B cell (primary cell): Measurements from ENCODE around the gene ZNF277. TPM values are rescaled to one million over a fixed set of nuclear protein-coding genes. Genes with fewer than 3 reads are reported as not detected.

Source experiments
- ATAC-seq: fragments of 200-7000 bp; cut with Tn5 transposase; one replicate; pipeline ENCODE4 v1.10.0; 2021; ENCODE audit warnings: low read depth, mild to moderate bottlenecking, moderate number of reproducible peaks, moderate library complexity
- CTCF ChIA-PET: fragments of 350-600 bp; sonication (Branson Sonifier 250); formaldehyde crosslinking; loops from one replicate; lab custom pipeline; 2021; ENCODE audit warnings: antibody characterized with exemption, inconsistent platforms; lab: Charles Lee
- POLR2A ChIA-PET: fragments of 350-600 bp; sonication (Branson Sonifier 250); formaldehyde crosslinking; loops from one replicate; lab custom pipeline; 2021; ENCODE audit warnings: antibody characterized with exemption; lab: Charles Lee
- DNase-seq: peaks from one replicate; pipeline ENCODE4 v3.0.0; 2013
- H2AFZ ChIP-seq: 2 replicates; pipeline ENCODE4 v1.6.1; 2012; ENCODE audit warnings: mild to moderate bottlenecking, low read depth, low read length; ENCODE audit not compliant: insufficient read depth, poor library complexity, severe bottlenecking
- H3K27ac ChIP-seq, 2 donors: 1 replicate in 1 of 2; 2 replicates in 1 of 2; pipeline ENCODE4 v1.5.1; 2012 to 2013; ENCODE audit warnings: low read length in 2 of 2, mild to moderate bottlenecking in 2 of 2, moderate library complexity in 1 of 2
- H3K27me3 ChIP-seq, 4 experiments: fragments of 200-600 bp in 1 of 4; sonication (generic) in 1 of 4; replicated peaks in 1 of 4; 1 replicate in 2 of 4; 2 replicates in 2 of 4; pipeline versions ENCODE4 v1.6.1 to v1.7.0; 2013 to 2016; ENCODE audit warnings: low read length in 3 of 4, mild to moderate bottlenecking in 2 of 4, mixed read lengths in 1 of 4, moderate library complexity in 1 of 4; ENCODE audit not compliant: insufficient read depth in 4 of 4, control insufficient read depth in 3 of 4; ENCODE audit errors: control extremely low read depth in 1 of 4
- H3K36me3 ChIP-seq, 2 experiments: replicated peaks in 1 of 2; 1 replicate in 1 of 2; 2 replicates in 1 of 2; pipeline versions ENCODE4 v1.6.1 to v1.7.1; 2013; ENCODE audit warnings: low read length in 1 of 2; ENCODE audit not compliant: insufficient read depth in 2 of 2, control insufficient read depth in 1 of 2; ENCODE audit errors: control extremely low read depth in 1 of 2, extremely low read depth in 1 of 2
- H3K4me1 ChIP-seq, 2 donors: fragments of 200-600 bp in 1 of 2; sonication (generic) in 1 of 2; 1 replicate in 1 of 2; 2 replicates in 1 of 2; pipeline versions ENCODE4 v1.5.1 to v1.6.1; 2013 to 2017; ENCODE audit warnings: low read length in 2 of 2; ENCODE audit not compliant: control insufficient read depth in 2 of 2, insufficient read depth in 2 of 2
- H3K4me2 ChIP-seq: replicated peaks from 2 replicates; pipeline ENCODE3; 2012; ENCODE audit warnings: mild to moderate bottlenecking, low read depth, low read length; ENCODE audit not compliant: poor library complexity, severe bottlenecking
- H3K4me3 ChIP-seq, 5 experiments: fragments of 200-600 bp in 1 of 5; sonication (generic) in 1 of 5; 1 replicate in 3 of 5; 2 replicates in 2 of 5; pipeline versions ENCODE4 v1.5.1 to v1.7.0; 2011 to 2016; ENCODE audit warnings: low read length in 4 of 5, mild to moderate bottlenecking in 4 of 5, low read depth in 2 of 5, control low read depth in 1 of 5, moderate library complexity in 1 of 5; ENCODE audit not compliant: insufficient read depth in 1 of 5; ENCODE audit errors: control extremely low read depth in 1 of 5, extremely low read depth in 1 of 5
- H3K79me2 ChIP-seq: fragments of 200-600 bp; sonication (generic); one replicate; pipeline ENCODE4 v1.6.0; 2016; ENCODE audit warnings: low read length; ENCODE audit not compliant: control insufficient read depth, insufficient read depth
- H3K9ac ChIP-seq: fragments of 200-600 bp; sonication (generic); 2 replicates; pipeline ENCODE4 v1.6.1; 2017; ENCODE audit warnings: mild to moderate bottlenecking, low read length, moderate library complexity
- H3K9me3 ChIP-seq, 3 donors: one replicate each; pipeline versions ENCODE4 v1.6.1 to v1.7.1; 2013; ENCODE audit warnings: low read length in 2 of 3; ENCODE audit not compliant: control insufficient read depth in 2 of 3, insufficient read depth in 1 of 3; ENCODE audit errors: control extremely low read depth in 1 of 3
- H4K20me1 ChIP-seq: 2 replicates; pipeline ENCODE4 v1.6.0; 2012; ENCODE audit warnings: mild to moderate bottlenecking, low read length; ENCODE audit not compliant: insufficient read depth, control insufficient read depth, poor library complexity, severe bottlenecking
- H3K27ac Mint-ChIP-seq: one replicate; pipeline ENCODE4 v1.8.0; 2021; ENCODE audit warnings: mixed read lengths
- H3K27me3 Mint-ChIP-seq: one replicate; pipeline ENCODE4 v1.8.0; 2021; ENCODE audit warnings: mixed read lengths
- H3K4me1 Mint-ChIP-seq: one replicate; pipeline ENCODE4 v1.8.0; 2021; ENCODE audit warnings: mixed read lengths
- H3K4me3 Mint-ChIP-seq: one replicate; pipeline ENCODE4 v1.8.0; 2021; ENCODE audit warnings: mixed read lengths
- H3K9me3 Mint-ChIP-seq: one replicate; pipeline ENCODE4 v1.8.0; 2022; ENCODE audit warnings: mixed read lengths; ENCODE audit not compliant: insufficient read depth
- CTCF ChIP-seq: fragments of 200-600 bp; IDR thresholded peaks from one replicate; pipeline ENCODE4 v1.8.0; 2022; ENCODE audit warnings: antibody characterized with exemption, mild to moderate bottlenecking
- EZH2 ChIP-seq: IDR thresholded peaks from 2 replicates; pipeline ENCODE4 v1.6.1; 2012; ENCODE audit warnings: borderline replicate concordance, low read depth, mild to moderate bottlenecking, moderate library complexity, low read length; ENCODE audit not compliant: insufficient read depth, poor library complexity, severe bottlenecking
- WGBS: methylation state at CpG from one replicate; pipeline ENCODE4 v1.1.5; 2013; ENCODE audit warnings: missing lambda C conversion rate; ENCODE audit not compliant: insufficient coverage; 5-methylcytosine and 5-hydroxymethylcytosine counted together
- intact Hi-C: fragments of 100-400 bp; cut with micrococcal nuclease; formaldehyde crosslinking; loops from one replicate; pipeline ENCODE4 v1.10.0; 2022
- polyA plus RNA-seq: library from polyadenylated mRNA; depleted of rRNA; stranded (reverse); fragments of >200 nt; gene quantifications from 2 replicates; pipeline ENCODE4 v1.2.3, GENCODE V29; 2012
- total RNA-seq, 2 donors: library from RNA; stranded (reverse); fragments of 120-200 nt in 1 of 2; gene quantifications; 1 replicate in 1 of 2; 2 replicates in 1 of 2; pipeline versions ENCODE4 v1.2.3 to v1.2.4, GENCODE V29; 2013 to 2022

The ZNF277 gene
- total and polyA plus RNA-seq, 2 donors (not counting 1 experiment from before 2014, with no cell fraction given), result 9.5 to 18.6 TPM

- H3K9me3 Mint-ChIP-seq, result no peaks in the 10 kb centered on the region
- Histone ChIP-seq H3K4me1 (no peaks in the 10 kb centered on the region), H3K27me3 (no peaks in the 10 kb centered on the region), H3K4me3 (no peak overlapping the region), H3K79me2 (no peaks in the 10 kb centered on the region), H3K4me2 (no peak overlapping the region), H3K9me3 (no peaks in the 10 kb centered on the region), H2AFZ (no peak overlapping the region), H4K20me1 (no peaks in the 10 kb centered on the region), H3K9ac (no peak overlapping the region), H3K36me3 (peaks cover 0 to 6% of the 10 kb centered on the region in 2 experiments), H3K27ac (no peak overlapping the region)
- H3K27ac Mint-ChIP-seq, result no peak overlapping the region
- ChIA-PET CTCF (no interaction called here), POLR2A (no interaction called here)
- no CpG with 5 or more reads among the region's 1 CpG for WGBS
- H3K4me1 Mint-ChIP-seq, result no peaks in the 10 kb centered on the region
- H3K4me3 Mint-ChIP-seq, result no peak overlapping the region
- no peak for DNase-seq
- ATAC-seq, result no peak
- no peak for TF ChIP-seq EZH2
- TF ChIP-seq CTCF, result no peak
- no peaks in the 10 kb centered on the region for H3K27me3 Mint-ChIP-seq
- intact Hi-C loops, result no loop called here
Observed at GRCh38 chr7:112296432-112296831, 89.9 kb downstream of the ZNF277 start.

GRCh38 chr7:112297681-112298080, 91.2 kb downstream of the ZNF277 start:
- H3K4me2 ChIP-seq, result no peak overlapping the region
- H3K27ac ChIP-seq, result no peak overlapping the region
- H3K9me3 Mint-ChIP-seq, result no peaks in the 10 kb centered on the region
- intact Hi-C loops, result no loop called here
- POLR2A ChIA-PET, result no interaction called here
- ATAC-seq (no peak), DNase-seq (no peak)
- WGBS, result no CpG with 5 or more reads among the region's 3 CpGs
- H3K79me2 ChIP-seq, result no peaks in the 10 kb centered on the region
- H3K9ac ChIP-seq, result no peak overlapping the region
- TF ChIP-seq EZH2, result no peak
- no peak for TF ChIP-seq CTCF
- H3K4me3 ChIP-seq, result no peak overlapping the region
- no peak overlapping the region for H2AFZ ChIP-seq
- no peaks in the 10 kb centered on the region for H4K20me1 ChIP-seq
- peaks cover 3% of the 10 kb centered on the region for H3K4me1 Mint-ChIP-seq
- H3K4me3 Mint-ChIP-seq, result no peak overlapping the region
- peaks cover 0 to 7% of the 10 kb centered on the region in 2 experiments for H3K36me3 ChIP-seq
- H3K9me3 ChIP-seq, result no peaks in the 10 kb centered on the region
- H3K27ac Mint-ChIP-seq, result no peak overlapping the region
- no peaks in the 10 kb centered on the region for H3K27me3 ChIP-seq
- H3K4me1 ChIP-seq, result no peaks in the 10 kb centered on the region
- CTCF ChIA-PET, result no interaction called here
- no peaks in the 10 kb centered on the region for H3K27me3 Mint-ChIP-seq
